Kasumi-1 (cell line): ENCODE results near the gene SBSN.
A peak's percentile ranks its signal among the peaks of the same experiment; 100 is the strongest.

ENCODE experiments used
- DNase-seq, 2 experiments: peaks; one replicate each; lab custom pipeline; 2025; lab: John Stamatoyannopoulos, UW

Gene SBSN

DNA sequence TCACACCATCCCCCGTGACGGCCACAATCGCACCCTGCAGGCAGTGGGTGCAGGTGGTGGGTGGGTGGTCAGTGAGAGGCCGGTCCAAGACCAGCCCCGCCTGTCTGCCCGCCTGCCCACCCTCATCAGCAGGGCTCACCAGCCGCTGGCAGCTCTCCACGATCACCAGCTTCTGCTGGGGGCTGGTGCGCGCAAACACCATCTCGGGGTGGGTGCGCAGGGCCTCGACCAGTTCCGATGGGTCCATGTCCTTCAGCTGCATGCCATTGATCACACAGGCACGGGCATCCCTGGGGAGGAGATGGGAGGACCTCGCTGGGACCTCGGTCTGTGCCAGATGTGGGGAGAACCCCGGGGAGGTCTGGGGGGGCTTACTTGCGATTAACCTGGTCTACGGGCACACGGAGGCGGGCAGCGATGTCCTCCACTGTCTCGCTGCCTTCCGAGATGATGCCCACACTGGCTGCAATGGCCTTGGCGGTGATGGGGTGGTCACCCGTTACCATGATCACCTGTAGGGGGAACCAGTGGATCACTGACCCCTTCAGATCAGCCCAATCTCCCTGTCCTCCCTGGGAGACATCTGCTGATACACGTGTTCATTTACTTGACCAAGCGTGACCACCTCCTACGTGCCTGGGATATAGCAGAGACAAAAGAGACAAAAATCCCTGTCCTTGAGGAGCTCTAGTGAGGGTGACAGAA lies 27.3 kb upstream of the SBSN start:
- DNase-seq, result no peak

DNA sequence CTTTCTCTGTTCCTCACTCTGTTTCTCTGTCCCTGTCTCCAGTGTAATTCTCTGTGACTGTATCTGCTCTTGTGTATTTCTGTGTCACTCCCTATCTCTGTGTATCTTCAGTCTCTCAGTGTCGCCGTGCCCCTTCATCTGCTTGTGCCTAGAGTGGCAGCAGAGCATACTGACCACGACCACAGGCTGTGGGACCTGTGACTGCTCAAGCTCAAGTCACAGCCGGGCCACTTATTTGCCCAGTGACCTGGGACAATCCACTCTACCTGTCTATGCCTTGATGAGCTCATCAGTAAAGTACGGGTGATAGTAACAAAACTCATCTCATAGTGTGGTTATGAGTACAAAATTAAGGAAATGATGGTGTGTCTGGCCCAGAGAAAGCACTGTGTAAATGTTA lies 26.0 kb upstream of the SBSN start:
- DNase-seq, result no peak

GRCh38 chr19:35553385-35554000 lies 25.4 kb upstream of the SBSN start:
- no peak for DNase-seq

GRCh38 chr19:35552534-35553384 lies 24.6 kb upstream of the SBSN start:
- DNase-seq, result no peak

GRCh38 chr19:35551091-35551810 lies 23.1 kb upstream of the SBSN start:
- DNase-seq, result no peak

DNA sequence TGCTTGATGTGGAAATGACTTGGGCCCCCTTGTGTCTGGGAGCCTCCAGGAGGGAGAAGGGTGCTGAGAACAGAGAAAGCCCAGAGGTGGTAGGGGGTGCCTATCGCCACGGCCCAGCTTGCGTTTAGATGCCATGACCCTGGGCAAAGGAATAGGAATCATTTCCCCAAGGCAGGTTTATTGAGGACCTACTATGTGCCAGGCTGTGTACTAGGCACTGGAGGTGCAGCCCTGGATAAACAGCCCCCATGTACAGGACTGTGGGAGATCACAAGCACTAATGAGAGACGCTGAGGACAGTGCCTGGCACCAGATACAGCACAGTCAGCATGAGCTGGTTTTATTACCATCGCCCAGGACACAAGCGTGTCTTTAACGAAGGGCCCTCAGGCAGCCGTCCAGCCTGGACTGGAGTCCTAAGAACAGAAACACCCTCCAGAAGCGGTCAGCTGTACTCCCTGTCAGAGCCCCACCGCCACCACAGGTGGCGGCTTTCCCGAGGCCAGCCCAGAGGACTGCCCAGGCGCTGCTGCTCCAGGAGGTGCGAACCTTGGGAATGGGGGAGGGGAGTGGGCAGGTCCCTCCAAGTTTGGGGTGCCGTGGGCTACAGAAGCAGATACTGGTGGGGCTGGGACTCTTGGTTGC lies 21.9 kb upstream of the SBSN start:
- DNase-seq, result no peak

DNA sequence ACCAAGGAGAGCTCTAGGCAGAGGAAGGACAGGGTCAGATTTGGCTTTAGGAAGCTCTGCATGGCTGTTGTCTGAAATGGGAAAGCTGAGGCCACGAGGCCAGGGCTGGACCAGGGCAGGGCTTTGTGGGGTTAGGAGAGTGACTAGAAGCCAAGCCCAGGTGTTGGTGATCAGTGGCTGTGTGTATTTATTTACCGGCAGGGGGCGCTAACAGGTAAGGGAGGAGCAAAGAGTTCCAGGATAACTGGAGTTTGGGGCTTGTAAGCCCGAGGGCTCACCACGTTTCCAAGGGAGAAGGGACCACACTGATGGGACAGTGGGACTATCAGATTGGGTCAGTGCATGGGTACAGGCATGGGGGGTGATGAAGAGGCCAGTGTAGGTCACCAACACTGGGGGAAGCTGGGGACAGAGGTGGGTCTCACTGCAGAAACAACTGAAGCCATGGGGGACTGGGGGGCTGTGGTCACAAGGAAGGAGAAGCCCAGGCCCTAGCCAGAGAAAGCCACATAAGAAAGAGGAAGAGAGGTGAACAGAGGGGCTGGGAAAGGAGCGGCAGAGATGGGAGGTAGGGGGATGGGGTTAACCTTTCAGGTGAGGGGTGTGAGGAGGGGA lies 21.2 kb upstream of the SBSN start:
- DNase-seq, result peak; percentile 66

DNA sequence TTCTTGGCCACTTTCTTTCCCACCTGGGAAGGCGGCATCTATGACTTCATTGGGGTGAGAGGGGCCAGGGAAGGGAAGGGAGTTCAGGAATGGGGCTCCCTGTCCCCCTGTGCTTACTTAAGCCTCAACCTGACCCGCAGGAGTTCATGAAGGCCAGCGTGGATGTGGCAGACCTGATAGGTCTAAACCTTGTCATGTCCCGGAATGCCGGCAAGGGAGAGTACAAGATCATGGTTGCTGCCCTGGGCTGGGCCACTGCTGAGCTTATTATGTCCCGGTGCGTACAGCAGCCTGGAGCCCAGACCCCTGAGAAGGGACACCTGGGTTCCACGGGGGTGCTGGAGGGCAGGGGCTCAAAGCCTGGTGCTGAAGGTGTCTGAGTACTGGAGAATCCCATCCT lies 18.4 kb upstream of the SBSN start:
- DNase-seq, result no peak

GRCh38 chr19:35545855-35546381 lies 17.8 kb upstream of the SBSN start:
- peak; percentile 6 to 24 for DNase-seq

DNA sequence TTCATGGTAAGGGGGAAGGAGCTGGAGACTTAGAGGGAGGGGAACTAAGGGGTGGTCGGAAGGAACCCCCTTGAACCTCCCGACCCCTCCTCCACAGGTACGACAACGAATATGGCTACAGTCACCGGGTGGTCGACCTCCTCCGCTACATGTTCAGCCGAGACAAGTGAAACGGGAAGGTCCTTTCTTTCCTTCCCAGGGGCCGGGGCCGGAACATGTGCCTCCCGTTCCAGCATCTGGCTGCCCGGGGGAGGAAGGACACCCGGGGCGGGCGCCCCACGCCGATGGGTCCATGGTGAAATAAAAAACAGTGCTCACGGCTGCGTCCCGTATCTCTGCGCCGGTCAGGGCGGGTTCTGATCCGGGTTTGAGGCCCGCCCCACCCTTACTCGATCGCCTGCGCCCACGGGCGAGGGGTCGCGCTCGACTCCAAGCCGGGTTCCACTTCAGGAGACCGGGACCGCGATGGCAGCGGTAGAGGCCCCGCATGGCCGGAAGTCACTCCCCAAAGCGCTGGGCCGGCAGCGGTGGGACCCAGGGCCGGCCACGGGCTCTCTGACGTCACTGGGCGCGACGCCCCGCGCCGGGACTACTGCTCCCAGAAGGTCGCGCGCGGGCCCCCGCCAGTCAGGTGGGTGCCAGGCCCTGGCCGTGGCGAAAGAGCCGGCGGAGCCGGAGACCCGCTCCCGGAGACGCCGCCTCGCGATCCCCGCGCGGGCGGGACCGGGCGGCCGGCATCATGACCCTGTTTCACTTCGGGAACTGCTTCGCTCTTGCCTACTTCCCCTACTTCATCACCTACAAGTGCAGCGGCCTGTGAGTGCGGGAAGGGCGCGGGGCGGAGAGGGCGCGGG lies 17.1 kb upstream of the SBSN start, which contains the start of gene TMEM147:
TMEM147 (plus strand) TSS at position 626 of the 854 bp plus-strand sequence; CDS start at position 740, 114 bp downstream.
- peak; percentile 73 to 76 for DNase-seq

- DNase-seq, result no peak
Observed at GRCh38 chr19:35544110-35544802, 16.1 kb upstream of the SBSN start.

GRCh38 chr19:35543280-35544109 lies 15.4 kb upstream of the SBSN start:
- no peak for DNase-seq

GRCh38 chr19:35542209-35542608 lies 14.1 kb upstream of the SBSN start:
- no peak for DNase-seq

DNA sequence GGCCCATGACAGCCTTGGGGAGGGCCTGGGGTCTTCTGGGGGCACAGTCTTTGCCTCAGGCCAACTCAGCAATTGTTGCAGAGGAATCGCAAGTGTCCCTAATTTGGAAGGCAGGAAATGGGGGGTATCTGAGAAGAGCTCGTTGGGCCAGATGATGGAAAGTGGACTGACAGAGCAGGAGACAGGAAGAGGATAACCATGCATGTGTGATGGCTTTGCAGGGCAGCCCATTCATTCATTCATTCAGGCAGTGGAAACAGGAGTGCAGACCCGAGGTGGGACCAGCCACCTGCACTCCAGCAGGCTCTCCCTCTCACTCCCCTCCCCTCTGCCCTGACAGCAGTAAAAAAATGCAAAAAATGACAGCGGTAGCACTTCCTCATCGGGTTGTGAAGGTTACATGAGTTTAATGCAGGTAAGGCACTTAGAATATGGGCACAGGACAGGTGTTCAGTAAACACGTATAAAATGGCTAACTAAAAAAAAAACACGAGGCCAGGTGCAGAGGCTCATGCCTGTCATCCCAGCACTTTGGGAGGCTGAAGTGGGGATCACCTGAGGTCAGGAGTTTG lies 12.3 kb upstream of the SBSN start:
- no peak for DNase-seq

GRCh38 chr19:35539850-35540249 lies 11.7 kb upstream of the SBSN start:
- DNase-seq, result no peak

DNA sequence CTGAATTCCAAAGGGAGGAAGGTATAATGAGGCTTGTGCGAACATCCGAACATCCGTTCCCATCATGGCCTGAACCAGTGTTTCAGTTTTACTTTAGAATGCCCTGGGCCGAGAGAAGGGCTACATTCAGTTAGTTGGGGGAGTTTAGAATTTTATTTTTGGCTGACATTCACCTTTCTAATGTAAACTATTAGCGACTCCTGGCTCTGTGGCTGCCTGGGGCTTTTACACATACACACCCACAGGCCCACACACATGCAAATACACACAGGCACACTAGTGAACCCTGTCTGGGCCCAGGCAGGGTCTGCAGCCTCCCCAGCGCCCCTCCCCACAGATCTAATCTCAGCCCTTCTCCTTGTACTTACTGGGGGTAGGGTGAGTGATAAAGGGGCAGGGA lies 11.2 kb upstream of the SBSN start:
- DNase-seq, result no peak

DNA sequence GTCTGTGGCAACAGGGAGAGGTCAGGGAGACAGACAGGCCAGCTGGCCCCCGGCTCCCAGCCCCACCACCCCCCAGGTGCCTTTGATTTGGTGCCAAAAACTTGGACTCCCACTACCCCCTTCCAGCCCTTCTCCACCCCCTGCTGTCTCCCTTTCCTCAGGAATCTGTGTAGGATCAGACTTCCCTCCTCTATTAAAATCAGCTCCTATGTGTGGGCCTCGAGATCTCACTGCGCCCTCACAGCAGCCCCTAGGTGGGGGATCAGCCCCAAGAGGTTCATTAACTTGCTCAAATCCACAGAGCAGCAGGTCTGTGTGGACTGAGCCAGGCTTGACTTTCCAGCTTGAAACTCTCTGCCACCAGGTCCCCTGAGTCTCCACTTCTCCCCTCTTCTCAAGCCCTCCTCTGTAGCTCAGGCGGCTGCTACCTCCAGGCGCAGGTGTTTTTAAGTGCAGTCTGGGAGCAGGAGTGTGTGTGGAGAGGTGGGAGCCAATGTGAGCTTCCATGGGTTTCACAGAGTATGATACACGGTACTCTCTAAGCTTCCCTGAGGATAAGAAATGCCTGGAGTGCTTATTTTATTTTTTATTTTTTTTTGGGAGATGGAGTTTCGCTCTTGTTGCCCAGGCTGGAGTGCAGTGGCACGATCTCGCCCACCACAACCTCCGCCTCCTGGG lies 6.8 kb upstream of the SBSN start:
- DNase-seq, result no peak
